ENCODE data around the gene STUB1.

The STUB1 gene

DNA sequence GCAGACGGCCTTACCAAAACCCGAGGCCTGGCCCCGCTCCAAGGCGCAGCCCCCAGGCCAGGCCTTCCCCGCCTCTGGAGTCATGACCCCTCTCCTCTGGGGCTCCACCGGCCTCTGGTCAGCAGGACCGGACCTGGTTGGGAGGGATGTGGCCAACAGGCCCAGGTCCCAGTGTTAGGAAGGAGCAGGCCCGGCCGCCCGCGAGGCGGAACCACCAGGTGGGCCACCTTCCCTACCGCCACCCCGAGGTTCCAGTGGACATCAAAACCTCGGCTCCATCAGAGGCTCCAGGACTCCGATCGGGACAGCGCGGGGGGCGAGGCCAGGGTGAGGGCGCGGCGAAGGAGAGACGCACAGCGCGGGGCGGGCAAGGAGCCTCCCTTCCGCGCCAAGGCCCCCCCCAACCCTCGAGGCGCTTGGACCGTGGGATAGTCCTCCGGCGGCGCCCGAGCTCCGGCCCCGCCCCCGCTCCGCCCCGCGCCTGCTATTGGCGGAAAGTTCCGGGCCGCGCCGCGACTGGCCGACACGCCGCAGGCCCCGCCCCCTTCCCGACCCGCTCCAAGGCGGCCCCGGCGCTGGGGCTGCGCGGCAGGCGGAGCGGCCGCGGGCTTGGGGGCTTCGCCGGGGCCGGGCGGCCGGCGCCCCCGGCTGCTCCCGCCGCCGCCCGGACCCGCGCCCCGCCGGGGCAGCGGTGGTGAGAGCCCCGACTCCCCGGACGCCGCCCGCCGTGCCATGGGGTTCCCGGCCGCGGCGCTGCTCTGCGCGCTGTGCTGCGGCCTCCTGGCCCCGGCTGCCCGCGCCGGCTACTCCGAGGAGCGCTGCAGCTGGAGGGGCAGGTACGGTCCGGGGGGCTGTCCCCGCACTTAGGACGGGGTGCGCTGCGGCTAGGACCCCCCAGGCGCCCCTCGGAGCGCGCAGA is 34.6 kb downstream of the STUB1 start, which contains the start of gene METRN:
Gene METRN, plus strand, starts transcription at position 561 of the 919 bp plus-strand sequence. Its CDS starts 172 bp downstream, at position 733.
- DNase-seq, result peak; percentile 86

DNA sequence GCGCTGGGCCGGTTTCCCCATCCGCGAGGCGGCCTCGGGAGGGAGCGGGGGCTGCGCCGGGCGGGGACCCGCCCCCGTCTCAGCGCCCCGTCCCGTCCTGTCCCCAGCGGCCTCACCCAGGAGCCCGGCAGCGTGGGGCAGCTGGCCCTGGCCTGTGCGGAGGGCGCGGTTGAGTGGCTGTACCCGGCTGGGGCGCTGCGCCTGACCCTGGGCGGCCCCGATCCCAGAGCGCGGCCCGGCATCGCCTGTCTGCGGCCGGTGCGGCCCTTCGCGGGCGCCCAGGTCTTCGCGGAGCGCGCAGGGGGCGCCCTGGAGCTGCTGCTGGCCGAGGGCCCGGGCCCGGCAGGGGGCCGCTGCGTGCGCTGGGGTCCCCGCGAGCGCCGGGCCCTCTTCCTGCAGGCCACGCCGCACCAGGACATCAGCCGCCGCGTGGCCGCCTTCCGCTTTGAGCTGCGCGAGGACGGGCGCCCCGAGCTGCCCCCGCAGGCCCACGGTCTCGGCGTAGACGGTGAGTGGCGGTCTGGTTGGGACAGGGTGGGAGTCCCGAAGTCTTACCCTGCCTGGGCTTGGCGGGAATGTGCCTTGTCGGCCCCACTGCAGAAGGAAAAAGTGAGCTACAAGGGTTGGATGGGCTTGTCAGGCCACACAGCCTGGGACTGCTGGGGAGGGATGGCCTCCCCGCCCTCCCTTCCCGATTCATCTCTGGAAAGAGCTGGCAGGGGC is 35.4 kb downstream of the STUB1 start:
- peak; percentile 31 for DNase-seq

GRCh38 chr16:716200-716568 is 36.0 kb downstream of the STUB1 start:
- peak; percentile 9 for DNase-seq

- DNase-seq, result no peak
These were observed 36.6 kb downstream of the STUB1 start for GRCh38 chr16:716768-717325.

- no peak for DNase-seq
These were observed 37.4 kb downstream of the STUB1 start for GRCh38 chr16:717450-718245.

DNA sequence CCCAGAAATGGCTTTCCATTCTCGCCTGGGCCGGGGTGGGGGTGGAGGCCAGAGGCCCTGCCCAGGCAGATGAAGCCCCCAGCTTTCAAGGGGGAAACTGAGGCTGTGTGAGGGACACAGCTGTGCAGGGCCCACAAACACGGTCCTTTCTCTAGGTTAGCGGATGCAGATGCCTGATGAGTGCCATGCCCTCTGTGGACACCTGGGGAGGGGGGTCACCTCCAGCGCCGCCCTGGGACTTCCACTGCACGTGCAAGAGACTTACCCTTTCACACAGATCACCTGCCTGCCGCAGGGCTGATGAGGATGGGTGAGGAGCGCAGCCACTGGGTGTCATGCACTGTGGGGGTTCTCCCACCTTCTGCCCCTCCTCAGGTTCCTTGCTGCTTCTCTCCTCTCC is 38.2 kb downstream of the STUB1 start:
- DNase-seq, result no peak

GRCh38 chr16:718922-719321 is 38.7 kb downstream of the STUB1 start:
- no peak for DNase-seq

- peak; percentile 44 for DNase-seq
These were observed 39.7 kb downstream of the STUB1 start for GRCh38 chr16:719815-720446.

DNA sequence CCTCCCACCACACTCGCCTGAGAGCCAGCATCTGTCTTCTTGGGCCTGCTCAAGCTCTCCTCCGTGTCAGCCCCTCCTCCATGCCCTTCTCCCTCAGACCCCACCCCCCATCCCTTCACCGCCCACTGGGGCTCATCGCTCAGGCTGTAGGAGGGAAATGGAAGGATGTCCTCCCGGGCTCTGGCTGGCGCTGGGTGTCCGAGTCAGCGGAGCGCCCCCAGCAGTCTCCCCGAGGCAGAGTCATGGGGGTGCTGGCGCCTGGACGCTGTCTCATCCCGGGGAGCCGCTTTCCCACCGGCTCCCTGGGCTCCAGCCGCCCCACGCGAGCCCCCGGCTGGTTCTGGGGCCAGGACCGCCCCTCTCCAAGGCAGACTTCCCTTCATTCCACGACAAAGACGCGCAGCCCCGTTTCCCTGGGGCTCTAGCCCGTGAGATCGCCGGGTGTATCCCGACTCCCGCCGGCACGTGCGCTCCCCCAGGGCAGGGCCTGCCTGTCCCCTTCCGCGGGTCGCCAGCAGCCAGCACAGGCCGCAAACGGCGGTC is 40.3 kb downstream of the STUB1 start:
- DNase-seq, result peak; percentile 82

DNA sequence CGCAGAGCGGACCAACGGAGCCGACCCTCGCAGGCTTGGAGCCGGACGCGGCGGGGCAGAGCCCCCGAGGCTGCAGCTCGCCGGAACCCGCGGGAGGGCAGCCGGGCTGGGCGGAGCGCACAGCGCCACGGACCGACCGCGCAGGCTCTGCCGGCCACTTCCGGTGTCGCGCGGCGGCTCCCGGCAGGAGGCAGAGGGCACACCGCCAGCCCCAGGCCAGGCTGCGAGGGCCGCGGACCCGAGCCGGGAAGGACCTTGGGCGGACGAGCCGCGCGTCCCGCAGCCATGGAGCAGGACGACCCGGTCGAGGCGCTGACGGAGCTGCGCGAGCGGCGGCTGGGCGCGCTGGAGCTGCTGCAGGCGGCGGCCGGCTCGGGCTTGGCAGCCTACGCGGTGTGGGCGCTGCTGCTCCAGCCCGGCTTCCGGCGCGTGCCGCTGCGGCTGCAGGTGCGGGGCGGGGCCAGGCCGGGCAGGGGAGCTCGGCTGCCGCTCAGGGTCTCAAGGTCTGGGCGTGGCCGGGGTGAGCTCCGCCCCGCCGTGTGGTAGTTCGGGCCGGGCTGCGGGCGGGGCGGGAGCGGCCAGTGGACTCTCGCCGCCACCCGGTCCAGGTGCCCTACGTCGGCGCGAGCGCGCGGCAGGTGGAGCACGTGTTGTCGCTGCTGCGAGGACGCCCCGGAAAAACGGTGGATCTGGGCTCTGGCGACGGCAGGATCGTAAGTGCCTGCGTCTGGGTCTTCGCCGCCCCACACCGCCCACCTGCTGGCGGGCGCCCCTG is 41.0 kb downstream of the STUB1 start, which contains the start of gene ANTKMT:
Gene ANTKMT, plus strand, starts transcription at position 157 of the 775 bp plus-strand sequence. Its CDS starts 129 bp downstream, at position 286.
- DNase-seq, result peak; percentile 87

DNA sequence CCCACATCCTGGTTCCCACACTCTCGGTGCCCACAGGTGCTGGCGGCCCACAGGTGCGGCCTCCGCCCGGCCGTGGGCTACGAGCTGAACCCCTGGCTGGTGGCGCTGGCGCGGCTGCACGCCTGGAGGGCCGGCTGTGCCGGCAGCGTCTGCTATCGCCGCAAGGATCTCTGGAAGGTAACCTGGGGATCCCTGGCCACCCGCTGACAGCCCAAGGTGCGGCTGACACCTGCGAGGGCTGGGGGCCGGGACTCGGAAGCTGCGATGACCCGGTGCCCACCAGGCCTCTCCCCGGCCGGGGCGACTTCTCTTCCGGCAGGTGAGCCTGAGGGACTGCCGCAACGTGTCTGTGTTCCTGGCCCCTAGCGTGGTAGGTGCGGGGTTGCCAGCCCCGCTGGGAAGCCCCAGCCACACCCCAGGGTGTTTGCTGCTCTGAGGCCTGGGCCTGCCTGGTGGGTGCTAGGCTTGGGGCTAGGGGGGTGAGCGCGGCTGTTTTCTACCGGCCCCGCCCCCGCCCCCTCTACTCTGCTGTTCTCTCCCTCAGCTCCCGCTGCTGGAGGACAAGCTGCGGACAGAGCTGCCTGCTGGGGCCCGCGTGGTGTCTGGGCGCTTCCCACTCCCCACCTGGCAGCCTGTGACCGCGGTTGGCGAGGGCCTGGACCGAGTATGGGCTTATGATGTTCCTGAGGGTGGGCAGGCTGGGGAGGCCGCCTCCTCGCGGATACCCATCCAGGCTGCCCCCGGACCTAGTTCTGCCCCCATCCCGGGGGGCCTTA is 41.7 kb downstream of the STUB1 start:
- DNase-seq, result no peak

GRCh38 chr16:722835-723633 is 42.8 kb downstream of the STUB1 start:
- DNase-seq, result no peak

- no peak for DNase-seq
These were observed 43.5 kb downstream of the STUB1 start for GRCh38 chr16:723695-724094.

GRCh38 chr16:724188-725040 is 44.2 kb downstream of the STUB1 start:
- DNase-seq, result no peak

DNA sequence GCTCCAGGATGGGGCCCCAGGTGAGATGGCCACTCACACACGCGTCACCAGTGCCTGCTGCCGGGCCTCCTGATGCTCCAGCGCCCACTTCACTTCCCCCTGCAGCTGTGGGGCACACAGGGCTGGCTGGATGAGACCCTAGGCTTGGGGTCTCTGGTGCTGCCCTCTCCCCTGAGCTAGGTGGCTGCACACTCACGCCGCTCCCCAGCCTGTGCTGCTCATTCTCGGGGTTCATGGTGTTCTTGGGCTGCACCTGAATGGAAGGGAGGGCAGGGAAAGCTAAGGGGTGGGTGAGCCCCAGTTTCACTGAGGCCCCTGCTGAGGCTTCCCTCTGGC is 44.8 kb downstream of the STUB1 start:
- no peak for DNase-seq

GRCh38 chr16:725463-726187 is 45.4 kb downstream of the STUB1 start:
- DNase-seq, result no peak

- no peak for DNase-seq
These were observed 45.9 kb downstream of the STUB1 start for GRCh38 chr16:726188-726437.

Measured in NCI-H226 (cell line).